Lower leg skin (tissue), 4 donors: ENCODE data around the gene ATXN7L3. TPM values are rescaled to one million over a fixed set of nuclear protein-coding genes. Genes with fewer than 3 reads are reported as not detected.
A peak's percentile ranks its signal among the peaks of the same experiment; 100 is the strongest.

Experiments used
- DNase-seq, 2 donors: peaks; one replicate each; pipeline ENCODE4 v3.0.0-alpha.2; 2019; ENCODE audit warnings: low spot score in 2 of 2
- H3K4me3 ChIP-seq: fragments of 200-600 bp; sonication (generic); 2 replicates; pipeline ENCODE4 v1.5.1; 2017; ENCODE audit warnings: mild to moderate bottlenecking, low read depth; ENCODE audit not compliant: poor library complexity, severe bottlenecking
- CTCF ChIP-seq, 3 donors: fragments of 450-650 bp; IDR thresholded peaks; one replicate each; pipeline ENCODE4 v1.5.1; 2016; ENCODE audit warnings: antibody characterized with exemption in 3 of 3, mild to moderate bottlenecking in 3 of 3, moderate library complexity in 2 of 3
- POLR2A ChIP-seq, 2 donors: fragments of 450-650 bp; IDR thresholded peaks; one replicate each; pipeline ENCODE4 v1.6.1; 2016 to 2017; ENCODE audit warnings: antibody characterized with exemption in 2 of 2, mild to moderate bottlenecking in 1 of 2, moderate library complexity in 1 of 2
- WGBS, 2 donors: methylation state at CpG; one replicate each; pipeline ENCODE4 v1.1.5; 2018; 5-methylcytosine and 5-hydroxymethylcytosine counted together
- intact Hi-C: fragments of 100-400 bp; cut with DNase I; formaldehyde crosslinking; loops from one replicate; pipeline ENCODE4 v1.15.0; 2023; ENCODE audit warnings: low total_unique reads
- total RNA-seq, 4 donors: library from RNA; depleted of rRNA; stranded (reverse); fragments of >200 nt; gene quantifications; one replicate each; pipeline ENCODE4 v1.1.0, GENCODE V29; 2016

Gene ATXN7L3
- total RNA-seq, 4 donors from 2014 or later: 62.4 to 77.9 (median 67.8) TPM

- intact Hi-C loops: no loop called here
- WGBS, 2 donors: 89 to 93% methylated on average over 29 of the region's 30 CpGs
- no peak for DNase-seq
- no peak for TF ChIP-seq CTCF (IDR thresholded peaks at IDR 0.05)
- no peak for TF ChIP-seq POLR2A (IDR thresholded peaks at IDR 0.05)
- H3K4me3 ChIP-seq: no peak overlapping the region
These were observed 11.9 kb upstream of the ATXN7L3 start for GRCh38 chr17:44211281-44212265.

- DNase-seq: peak in 1 of 2 donors; percentile 98
- TF ChIP-seq POLR2A (IDR thresholded peaks at IDR 0.05) (no peak), CTCF (IDR thresholded peaks at IDR 0.05) (peak in 2 of 3 donors; percentile 17 to 72)
- intact Hi-C loops: no loop called here
- WGBS, 2 donors: 48 to 70% methylated on average over 26 to 45 of the region's 64 CpGs
- H3K4me3 ChIP-seq: no peak overlapping the region
These were observed 10.9 kb upstream of the ATXN7L3 start for GRCh38 chr17:44210342-44211192.

- 75 to 77% methylated on average over 11 of the region's 11 CpGs for WGBS, 2 donors
- no peak for TF ChIP-seq CTCF (IDR thresholded peaks at IDR 0.05)
- no peak for TF ChIP-seq POLR2A (IDR thresholded peaks at IDR 0.05)
- intact Hi-C loops: no loop called here
- DNase-seq: no peak
- H3K4me3 ChIP-seq: no peak overlapping the region
These were observed 10.2 kb upstream of the ATXN7L3 start for GRCh38 chr17:44209786-44210341.

GRCh38 chr17:44207743-44208142 lies 8.1 kb upstream of the ATXN7L3 start:
- no peak for TF ChIP-seq POLR2A (IDR thresholded peaks at IDR 0.05)
- no peak for TF ChIP-seq CTCF (IDR thresholded peaks at IDR 0.05)
- H3K4me3 ChIP-seq: no peak overlapping the region
- no peak for DNase-seq
- intact Hi-C loops: no loop called here
- WGBS, 2 donors: 85 to 90% methylated on average over 5 of the region's 5 CpGs

GRCh38 chr17:44207319-44207718 lies 7.6 kb upstream of the ATXN7L3 start:
- intact Hi-C loops: no loop called here
- TF ChIP-seq POLR2A (IDR thresholded peaks at IDR 0.05) (no peak), CTCF (IDR thresholded peaks at IDR 0.05) (no peak)
- WGBS, 2 donors: 84 to 87% methylated on average over 17 of the region's 17 CpGs
- DNase-seq: no peak
- no peak overlapping the region for H3K4me3 ChIP-seq
